Bronchial epithelial cell (primary cell): ENCODE results near the gene SLC12A4. TPM values are rescaled to one million over a fixed set of nuclear protein-coding genes. Genes with fewer than 3 reads are reported as not detected.

Source experiments
- DNase-seq: peaks from one replicate; pipeline ENCODE4 v3.0.0-alpha.2; 2010; ENCODE audit warnings: low read depth
- FAIRE-seq: peaks from 2 replicates; lab custom pipeline; 2011; peaks lifted over from hg19 to GRCh38; lab: Jason Lieb, UNC
- H3K27me3 ChIP-seq: 2 replicates; pipeline ENCODE4 v1.5.1; 2011; ENCODE audit warnings: low read length; ENCODE audit not compliant: control insufficient read depth, insufficient read depth
- H3K36me3 ChIP-seq: 2 replicates; pipeline ENCODE4 v1.5.1; 2011; ENCODE audit warnings: low read length; ENCODE audit not compliant: control insufficient read depth, insufficient read depth
- H3K4me3 ChIP-seq: 2 replicates; pipeline ENCODE4 v1.5.1; 2011; ENCODE audit warnings: mild to moderate bottlenecking, low read depth, low read length, control low read depth
- total RNA-seq: library from RNA; depleted of rRNA; stranded (reverse); fragments of >200 nt; gene quantifications from 2 replicates; pipeline ENCODE4 v1.2.1, GENCODE V29; 2014
- TF ChIP-seq, protein P1 (sequence below): IDR thresholded peaks from 2 replicates; pipeline ENCODE4 v1.5.1; 2011; ENCODE audit warnings: mild to moderate bottlenecking, moderate library complexity, low read length, control low read depth, inconsistent platforms; ENCODE audit not compliant: insufficient read depth, severe bottlenecking

The SLC12A4 gene
- total RNA-seq, 1 donor from 2014 or later, result 20.5 TPM

DNA sequence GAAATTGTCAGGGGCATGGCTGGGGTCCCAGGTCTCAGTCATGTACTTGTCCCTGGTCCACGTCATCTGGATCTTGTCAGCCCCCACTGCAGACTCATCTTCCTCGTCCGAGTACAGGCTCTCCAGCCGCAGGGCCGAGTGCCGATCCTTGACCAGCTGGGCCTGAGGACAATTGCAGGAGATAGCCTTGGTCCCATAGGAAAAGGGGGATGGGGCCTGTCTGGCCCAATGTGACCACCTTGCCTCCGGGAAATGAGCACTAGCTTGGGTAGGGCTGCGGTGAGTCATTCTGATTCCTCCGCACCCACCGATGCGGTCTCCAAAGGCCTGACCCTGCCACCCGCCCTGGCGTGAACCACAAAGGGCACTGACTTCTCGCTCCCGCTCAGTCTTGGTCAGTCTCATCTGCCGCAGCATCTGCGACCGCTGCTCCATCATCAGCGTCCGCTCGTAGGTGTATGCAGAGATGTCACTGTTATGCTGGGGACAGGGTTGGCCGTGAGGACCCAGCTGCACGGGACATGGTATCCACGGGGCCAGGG lies 23.0 kb downstream of the SLC12A4 start:
- TF ChIP-seq, protein P1, sequence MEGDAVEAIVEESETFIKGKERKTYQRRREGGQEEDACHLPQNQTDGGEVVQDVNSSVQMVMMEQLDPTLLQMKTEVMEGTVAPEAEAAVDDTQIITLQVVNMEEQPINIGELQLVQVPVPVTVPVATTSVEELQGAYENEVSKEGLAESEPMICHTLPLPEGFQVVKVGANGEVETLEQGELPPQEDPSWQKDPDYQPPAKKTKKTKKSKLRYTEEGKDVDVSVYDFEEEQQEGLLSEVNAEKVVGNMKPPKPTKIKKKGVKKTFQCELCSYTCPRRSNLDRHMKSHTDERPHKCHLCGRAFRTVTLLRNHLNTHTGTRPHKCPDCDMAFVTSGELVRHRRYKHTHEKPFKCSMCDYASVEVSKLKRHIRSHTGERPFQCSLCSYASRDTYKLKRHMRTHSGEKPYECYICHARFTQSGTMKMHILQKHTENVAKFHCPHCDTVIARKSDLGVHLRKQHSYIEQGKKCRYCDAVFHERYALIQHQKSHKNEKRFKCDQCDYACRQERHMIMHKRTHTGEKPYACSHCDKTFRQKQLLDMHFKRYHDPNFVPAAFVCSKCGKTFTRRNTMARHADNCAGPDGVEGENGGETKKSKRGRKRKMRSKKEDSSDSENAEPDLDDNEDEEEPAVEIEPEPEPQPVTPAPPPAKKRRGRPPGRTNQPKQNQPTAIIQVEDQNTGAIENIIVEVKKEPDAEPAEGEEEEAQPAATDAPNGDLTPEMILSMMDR, result no peak
- Histone ChIP-seq H3K27me3 (no peaks in the 10 kb centered on the region), H3K36me3 (peaks cover 54% of the 10 kb centered on the region), H3K4me3 (no peak overlapping the region)
- no peak for FAIRE-seq
- DNase-seq, result no peak

DNA sequence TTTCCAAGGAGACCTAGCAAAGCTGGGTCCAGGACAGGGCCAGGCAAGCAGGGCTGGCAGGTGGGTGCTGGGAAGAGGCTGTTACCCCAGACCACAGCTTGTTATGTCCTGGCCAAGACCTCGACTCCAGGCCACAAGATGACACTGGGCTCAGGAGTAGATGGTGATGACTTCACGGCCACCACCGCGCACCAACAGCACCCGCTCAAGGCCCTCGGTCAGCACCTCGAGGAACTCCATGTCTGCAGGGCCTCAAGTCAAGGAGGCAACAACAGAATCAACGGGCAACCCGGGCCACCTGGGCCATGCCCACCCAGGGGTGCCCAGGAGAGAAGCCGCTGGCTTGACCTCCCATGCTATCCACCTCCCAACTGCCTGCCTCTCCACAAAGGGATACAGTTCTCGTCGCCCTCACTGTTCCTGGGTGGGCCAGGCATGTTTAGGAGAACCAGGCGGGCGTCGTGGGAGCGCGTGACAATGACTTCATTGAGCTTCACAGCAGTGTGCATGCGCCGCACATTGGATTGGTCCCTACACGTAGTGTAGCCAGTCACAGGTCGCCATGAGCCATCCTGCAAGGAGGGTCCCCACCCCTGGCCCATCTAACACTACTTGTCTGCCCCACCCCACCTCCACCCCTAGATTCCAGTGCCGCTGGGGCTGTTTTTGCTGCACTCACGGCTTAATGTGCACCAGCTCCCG lies 23.6 kb downstream of the SLC12A4 start:
- TF ChIP-seq, protein P1, result no peak
- H3K4me3 ChIP-seq, result no peak overlapping the region
- DNase-seq, result no peak
- H3K27me3 ChIP-seq, result no peaks in the 10 kb centered on the region
- H3K36me3 ChIP-seq, result peaks cover 49% of the 10 kb centered on the region
- FAIRE-seq, result no peak

DNA sequence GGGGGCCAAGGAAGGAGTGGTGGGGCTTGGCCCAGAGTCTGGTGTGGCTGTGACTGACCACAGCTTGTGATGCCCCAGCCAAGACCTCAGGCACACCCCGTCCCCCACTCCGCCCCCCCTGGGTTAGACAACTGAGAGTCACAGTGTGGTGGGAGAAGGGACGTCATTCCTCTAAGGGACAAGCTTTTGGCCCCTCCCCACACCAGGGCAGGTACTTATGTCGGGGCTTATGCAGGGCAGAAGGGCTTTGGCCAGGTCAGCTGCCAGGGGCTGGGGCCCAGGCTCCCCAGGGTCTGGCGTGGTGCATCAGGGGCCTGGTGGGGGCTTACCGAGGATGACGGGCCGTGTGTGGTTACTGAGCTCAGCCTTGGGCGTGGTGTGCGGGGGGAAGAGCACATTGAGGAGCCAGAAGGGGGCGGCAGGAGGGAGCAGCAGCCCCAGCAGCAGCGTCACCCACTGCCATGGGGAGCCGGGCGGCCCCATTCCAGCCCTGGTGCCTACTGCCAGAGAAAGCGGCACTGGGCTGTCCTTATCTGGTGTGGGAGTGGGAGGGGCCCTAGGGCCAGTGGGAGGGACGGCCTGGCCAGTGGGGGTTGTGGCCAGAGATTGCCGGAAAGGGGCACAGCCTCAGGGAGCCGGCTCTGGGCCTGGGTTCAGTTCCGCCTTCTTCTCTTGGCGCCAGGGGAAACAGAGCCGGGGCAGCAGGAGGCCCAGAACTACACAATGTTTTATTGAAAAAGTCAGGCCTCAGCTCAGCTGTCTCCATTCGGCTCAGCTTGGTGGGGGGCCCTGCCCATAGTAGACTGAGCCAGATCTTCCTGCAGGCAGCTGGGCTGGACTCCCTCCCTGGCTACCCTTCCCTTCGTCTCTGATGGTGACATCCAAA lies 24.6 kb downstream of the SLC12A4 start, which contains the start of gene LCAT:
TSS of gene LCAT (minus strand) at position 502 of the 886 bp plus-strand sequence. CDS start at position 483, 19 bp downstream.
- Histone ChIP-seq H3K4me3 (no peak within 1 kb of the TSS), H3K27me3 (no peaks in the 10 kb centered on the region), H3K36me3 (peaks cover 45% of the 10 kb centered on the region)
- TF ChIP-seq, protein P1, result no peak
- FAIRE-seq (no peak), DNase-seq (no peak)

DNA sequence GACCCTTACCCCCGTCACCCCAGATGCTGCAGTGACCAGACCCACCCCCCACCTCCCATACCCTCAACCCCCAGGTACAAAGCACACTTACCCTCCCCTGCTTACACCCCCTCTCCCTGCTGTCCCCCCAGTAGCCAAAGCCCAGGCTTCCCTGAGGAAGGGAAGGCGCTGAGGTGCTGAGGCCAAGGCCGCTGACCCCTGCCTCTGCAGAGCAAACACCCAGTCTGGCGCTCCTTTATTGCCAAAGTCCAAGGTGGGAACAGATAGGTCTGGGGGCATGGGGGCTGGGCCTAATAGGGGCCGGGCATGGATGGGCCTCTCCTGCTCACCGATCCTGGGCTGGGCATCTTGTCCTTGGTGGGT lies 25.2 kb downstream of the SLC12A4 start:
- Histone ChIP-seq H3K4me3 (no peak overlapping the region), H3K27me3 (no peaks in the 10 kb centered on the region), H3K36me3 (peaks cover 40% of the 10 kb centered on the region)
- TF ChIP-seq, protein P1, result no peak
- DNase-seq (no peak), FAIRE-seq (no peak)

DNA sequence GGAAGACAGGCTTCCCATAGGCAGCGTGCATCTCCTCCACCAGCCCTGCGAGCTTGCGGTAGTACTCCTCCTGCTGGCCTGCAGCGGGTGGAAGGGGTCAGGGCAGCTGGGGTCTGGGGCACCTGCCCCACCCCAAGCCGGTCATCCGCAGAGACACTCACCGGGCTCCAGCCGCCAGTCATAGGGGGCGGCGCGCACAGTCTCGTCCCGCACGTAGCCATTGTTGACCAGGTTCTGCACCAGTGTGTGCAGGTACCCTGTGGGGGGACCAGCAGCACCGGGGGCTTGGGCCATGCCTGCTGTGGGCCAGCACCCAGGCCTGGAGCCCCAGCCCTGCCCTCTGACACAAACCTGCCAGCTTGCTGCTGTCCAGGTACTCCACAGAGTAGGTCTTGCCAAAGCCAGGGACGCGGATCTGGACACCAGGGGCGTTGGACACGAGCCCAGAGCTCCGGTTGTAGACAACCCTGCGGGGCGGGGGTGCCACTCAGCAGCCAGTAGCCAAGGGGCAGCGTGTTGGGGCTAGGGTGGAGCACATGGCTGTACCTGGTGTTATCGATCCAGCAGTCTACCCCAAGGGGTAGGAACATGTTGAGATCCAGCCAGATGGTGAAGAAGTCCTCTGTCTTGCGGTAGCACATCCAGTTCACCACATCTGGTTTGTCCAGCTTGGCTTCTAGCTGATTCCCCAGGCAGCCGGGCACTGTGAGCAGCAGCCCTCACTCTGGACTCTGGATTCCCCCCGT lies 25.8 kb downstream of the SLC12A4 start:
- DNase-seq (no peak), FAIRE-seq (no peak)
- peaks cover 36% of the 10 kb centered on the region for H3K36me3 ChIP-seq

More for the DNA sequence above, 25.8 kb downstream of the SLC12A4 start:
- TF ChIP-seq, protein P1, result no peak
- no peaks in the 10 kb centered on the region for H3K27me3 ChIP-seq
- H3K4me3 ChIP-seq, result no peak overlapping the region
